ENCODE results near the gene PRKCA.

- TF ChIP-seq CTCF (IDR thresholded peaks at IDR 0.05; ENCODE audit: low read depth, low read length, poor library complexity, severe bottlenecking) (no peak), EZH2phosphoT487 (IDR thresholded peaks at IDR 0.05; ENCODE audit: borderline replicate concordance, low read length) (no peak)
These were observed 53.1 kb downstream of the PRKCA start for GRCh38 chr17:66355510-66355909.

Measured in DOHH2 (cell line).